ENCODE data around the gene EDEM3.
A peak's percentile ranks its signal among the peaks of the same experiment; 100 is the strongest.

Gene EDEM3

DNA sequence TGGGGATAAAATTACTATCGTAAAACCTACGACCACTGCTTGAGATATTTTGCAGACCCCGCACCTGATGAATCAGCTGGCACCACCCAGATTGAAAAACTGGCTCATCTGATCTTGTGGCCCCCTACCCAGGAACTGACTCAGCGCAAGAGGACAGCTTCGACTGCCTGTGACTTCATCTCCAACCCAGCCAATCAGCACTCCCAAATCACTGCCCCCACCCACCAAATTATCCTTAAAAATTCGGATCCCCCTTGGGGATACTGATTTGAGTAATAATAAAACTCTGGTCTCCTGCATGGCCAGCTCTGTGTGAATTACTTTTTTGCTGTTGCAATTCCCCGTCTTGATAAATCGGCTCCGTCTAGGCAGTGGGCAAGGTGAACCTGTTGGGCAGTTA lies 81.4 kb downstream of the EDEM3 start:
- DNase-seq (ENCODE audit: low spot score), result no peak

DNA sequence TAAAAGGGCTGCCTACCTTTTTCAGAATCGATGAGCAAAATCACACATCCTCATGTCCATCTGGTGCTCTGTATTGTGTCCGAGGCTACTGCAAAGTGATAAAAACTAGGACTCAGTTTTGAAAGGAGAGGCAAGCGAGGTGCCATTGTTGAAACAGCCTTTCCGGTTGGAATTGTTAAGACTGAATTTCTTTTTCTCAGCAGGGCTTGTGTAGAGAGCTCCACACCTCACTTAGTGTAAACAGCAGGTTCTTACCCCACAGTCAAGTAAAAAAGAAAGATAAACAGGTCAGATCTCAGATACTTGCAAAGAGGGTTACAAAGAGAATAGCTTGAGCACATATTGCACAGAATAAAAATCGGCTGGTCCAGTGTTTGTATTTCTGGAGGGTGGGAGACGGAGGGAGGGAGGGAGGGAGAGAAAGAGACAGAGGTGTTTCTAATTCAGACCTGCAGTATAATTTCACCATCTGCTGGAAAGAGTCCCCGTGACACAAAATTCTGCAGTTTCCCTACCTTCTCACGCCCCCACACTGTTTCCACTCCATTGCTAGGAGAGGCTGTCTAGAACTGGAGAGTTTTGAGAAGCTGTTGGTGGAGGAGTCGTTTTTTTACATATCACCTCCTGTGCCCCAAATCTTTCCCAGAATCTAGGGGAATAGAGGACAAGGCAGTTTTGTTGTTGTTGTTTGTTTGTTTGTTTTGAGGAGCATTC lies 82.5 kb downstream of the EDEM3 start:
- DNase-seq (ENCODE audit: low spot score), result no peak

DNA sequence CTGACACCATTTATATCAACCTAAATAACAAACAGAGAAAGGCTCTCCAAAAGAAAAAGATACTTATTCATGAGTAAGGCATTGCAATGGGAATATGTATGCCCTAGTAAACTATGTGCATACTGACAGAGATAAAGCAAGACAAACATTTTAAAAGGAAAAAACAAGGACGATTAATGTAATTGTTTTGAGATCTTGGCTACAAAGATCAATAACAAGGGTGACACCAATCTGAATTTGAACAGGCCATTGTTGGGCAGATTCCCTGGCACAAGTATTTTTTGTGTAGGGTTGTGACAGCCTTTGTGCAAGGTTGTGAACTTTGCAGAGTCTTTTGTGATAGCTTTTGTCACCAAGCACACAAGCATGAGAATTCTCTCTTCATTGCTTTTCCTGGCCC lies 85.3 kb downstream of the EDEM3 start:
- DNase-seq (ENCODE audit: low spot score), result no peak

DNA sequence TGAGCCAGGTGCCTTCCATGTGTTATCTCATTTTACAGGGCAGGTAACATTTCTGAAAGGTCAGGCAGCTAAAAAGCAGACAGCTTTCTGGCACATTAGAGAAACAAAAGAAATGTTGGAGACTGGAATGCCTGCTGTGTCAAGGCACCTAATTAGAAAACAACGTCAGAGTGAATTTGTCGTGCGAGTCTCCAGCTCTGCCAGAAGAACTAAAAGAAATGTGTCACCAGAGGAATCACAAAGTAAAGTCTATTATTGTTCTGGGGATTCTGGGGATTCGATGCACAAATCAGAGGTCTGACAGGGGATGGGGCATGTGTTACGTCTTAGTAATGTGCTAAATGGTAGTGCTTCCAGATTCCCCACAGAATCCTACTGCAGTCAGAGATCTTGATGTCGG lies 89.3 kb downstream of the EDEM3 start:
- DNase-seq (ENCODE audit: low spot score), result no peak

DNA sequence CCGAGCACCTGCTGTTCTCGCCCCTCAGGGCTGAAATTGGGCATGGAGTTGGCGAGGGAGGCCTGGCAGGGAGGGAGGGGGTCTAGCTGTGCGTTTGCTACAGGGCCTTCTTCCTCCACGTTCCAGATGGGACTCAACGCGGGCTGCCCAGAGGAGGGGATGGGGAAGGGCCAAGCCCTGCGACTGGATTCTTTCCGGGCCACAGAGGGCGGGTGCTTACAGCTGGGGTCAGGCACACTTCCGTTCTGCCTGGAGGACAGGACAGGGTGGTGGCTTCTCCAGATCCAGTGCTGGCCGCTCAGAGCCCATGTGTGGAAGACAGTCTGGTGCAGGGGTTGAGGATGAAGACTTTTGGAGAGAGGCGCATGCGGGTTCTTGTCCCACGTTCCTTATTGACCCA lies 90.0 kb downstream of the EDEM3 start:
- no peak for DNase-seq (ENCODE audit: low spot score)

DNA sequence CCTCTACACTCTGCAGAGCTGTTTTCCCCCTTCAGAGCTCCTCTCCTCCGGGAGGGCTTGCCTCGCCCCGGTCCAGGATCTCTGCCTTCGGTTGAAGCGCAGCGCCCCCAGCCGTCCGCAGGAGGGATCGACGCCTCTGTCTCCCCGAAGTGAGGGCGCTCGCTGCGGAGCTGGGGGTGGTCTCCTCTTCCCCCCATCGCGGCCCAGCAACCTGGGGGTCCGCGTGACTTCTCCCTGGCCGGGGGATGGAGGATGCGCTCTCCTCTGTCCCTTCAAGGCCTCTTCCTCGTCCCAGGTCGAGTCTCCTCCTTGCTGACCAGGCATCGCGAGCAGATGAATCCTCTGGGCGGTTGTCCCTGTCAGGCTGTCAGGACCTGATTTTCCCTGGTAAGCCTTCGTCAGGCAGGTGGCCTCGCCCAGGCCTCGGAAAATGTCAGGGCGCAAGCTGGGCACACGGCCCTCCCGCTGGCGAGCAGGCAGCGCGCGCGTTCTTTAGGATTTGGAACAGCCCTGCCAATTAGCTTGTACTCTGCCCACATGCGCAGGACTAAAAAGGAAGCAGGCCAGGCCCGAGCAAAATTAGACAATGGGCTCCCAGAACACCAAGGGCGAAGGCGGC lies 90.5 kb downstream of the EDEM3 start:
- DNase-seq (ENCODE audit: low spot score), result peak; percentile 63

DNA sequence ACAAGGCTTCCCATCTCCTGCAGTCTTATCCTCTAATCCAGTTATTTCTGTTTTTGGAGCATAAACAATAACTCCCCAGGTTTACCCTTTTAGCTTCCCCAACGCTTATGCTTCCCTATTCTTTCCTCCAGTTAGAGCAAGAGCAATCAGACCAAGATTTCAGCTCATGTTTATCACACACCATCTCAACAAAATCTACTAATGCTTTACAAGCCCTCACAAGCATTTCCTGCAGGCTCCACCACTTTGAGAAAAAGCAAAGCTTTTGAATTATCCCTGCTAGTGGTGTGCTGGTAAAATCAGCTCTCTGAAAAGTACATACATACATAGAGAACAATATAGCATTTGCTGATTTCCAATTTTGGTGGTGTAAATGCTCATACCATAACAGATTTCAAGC lies 92.9 kb downstream of the EDEM3 start:
- DNase-seq (ENCODE audit: low spot score), result no peak

DNA sequence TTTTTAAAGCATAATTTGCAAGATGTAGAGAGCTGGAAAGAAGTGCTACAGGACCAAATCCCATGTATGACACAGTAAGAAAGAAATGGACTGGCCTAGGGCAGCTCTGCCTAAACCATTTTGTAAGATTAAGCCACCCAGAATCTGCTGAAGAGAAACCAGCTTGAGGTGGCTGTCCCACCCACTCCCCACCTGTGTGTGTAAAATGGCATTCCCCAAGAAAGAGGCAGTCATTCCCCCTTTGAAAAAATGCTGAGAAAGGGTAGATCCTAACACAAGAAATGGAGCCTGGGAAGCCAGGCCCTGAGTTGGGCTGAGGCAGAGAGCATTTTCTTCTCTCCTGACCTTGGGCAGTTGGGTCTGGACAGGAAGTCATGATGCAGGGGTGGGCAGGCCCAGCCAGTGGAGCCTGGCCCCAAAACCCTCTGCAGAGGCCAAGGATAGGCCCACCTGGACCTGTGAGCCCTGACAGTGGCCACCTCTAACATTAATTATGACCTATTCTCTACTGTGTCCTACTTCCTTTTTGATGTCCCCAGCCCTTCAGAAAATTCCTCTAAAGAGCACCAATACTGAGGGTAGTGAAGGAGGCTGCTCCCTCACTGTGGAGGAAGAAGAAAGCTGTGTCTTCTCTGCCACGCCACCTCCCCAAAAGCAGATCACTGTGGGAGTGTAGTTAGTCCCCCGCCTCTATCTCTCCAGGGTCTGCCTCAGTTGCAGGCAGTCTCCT lies 94.0 kb downstream of the EDEM3 start:
- no peak for DNase-seq (ENCODE audit: low spot score)

DNA sequence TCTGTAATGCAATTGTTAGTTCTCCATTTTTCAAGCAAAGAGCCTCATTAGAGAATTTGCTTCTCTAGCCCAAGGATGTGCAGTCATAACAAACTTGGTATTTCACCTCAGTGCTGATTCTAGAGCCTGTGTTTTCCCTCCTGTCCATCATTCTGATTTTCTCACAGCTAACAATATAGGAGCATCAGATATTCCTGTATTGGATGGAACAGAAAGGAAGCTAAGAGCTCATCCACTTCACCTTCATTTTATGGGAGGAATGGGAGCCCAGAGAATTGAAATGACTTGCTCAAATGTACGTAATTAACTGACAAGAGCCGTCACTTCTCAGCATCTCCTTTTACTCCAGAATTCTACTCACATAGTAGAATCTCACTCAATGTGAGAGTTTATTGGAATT lies 96.6 kb downstream of the EDEM3 start:
- no peak for DNase-seq (ENCODE audit: low spot score)

DNA sequence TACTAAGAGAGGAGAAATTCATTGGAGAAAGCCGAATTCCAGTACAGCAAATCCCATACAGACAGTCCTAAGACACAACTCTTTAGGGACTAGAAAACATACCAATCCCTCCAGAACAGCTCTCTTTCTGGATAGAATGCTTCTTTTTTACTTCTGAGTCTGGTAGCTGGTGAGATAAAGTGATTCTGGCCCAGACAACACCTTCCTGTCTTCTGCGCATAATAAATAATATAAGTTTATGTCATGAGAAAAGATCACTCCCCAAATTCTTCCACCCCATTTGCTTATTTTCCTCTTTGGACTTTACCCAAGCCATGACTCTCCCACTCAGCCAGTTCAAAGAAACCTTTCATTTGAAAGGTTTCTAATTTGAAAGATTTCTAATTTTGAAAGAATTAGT lies 98.4 kb downstream of the EDEM3 start:
- DNase-seq (ENCODE audit: low spot score), result no peak

DNA sequence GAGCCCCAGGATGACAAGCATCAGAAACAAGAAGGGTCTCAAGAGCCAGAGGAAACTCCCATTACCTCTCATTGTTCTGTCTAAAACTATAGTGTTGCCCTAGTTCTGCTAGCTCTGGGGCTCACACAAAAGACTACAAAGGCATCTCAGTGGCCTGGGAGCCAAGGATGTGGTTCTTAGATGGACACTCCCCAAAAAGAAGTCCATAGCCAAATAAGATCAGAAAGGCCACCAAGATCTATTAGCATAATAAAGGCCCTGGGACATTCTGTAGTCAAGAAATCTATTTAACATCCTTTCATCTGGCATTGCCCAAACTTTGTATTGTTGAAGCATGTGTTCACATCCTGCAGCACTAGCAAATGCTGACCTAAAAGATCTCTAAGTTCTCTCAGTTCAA lies 99.5 kb downstream of the EDEM3 start:
- DNase-seq (ENCODE audit: low spot score), result no peak

DNA sequence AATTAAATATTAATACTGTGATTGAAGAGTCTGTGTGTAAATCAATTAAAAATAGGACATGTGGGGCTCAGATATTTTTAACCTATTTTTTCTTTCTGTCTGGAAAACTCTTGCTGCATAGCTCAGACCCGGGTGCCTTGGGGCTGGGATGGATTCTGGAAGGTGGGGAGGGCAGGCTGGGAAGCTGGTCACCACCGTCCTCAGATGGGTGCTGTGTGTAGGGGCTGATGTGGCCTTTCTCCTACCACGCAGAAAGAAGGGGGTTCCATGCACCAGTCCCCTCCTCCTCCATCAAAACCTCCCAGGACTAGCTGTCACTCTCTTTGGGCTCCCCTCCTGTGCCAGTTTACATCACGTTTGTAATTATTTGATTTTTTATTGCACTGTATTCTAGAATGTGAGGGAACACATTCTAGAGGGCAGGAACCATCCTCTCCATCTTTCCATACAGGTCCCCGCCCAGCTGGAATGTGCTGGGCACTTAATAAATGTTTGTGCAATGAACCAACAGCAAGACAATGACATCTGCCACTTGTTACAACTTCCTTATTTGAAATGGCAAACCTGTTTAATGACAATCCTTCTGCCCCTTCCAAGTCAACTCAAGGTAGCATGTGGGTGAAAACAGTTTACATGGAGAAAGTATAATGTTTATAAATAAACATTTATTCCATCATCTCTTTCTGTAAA lies 104.3 kb downstream of the EDEM3 start:
- no peak for DNase-seq (ENCODE audit: low spot score)

DNA sequence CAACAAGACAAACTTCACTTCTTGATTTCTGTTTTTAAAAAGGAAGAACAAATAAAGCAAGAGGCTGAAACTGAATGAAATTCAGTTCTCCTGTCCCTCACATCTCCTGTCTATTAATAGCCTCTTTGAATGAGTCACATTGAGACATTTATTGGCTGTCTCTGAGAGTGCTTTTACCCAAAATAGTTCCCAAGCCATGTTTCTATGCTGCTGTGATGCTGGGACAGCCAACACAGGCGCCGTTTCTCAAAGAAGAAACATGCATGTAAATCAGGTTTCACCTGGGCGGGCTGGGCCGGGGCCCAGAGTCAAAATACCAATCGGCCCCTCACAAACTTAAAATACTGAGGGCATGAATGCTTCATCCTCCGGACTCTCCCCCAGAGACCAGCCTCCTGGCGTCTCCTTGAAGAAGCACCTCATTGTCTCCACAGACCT lies 105.2 kb downstream of the EDEM3 start:
- DNase-seq (ENCODE audit: low spot score), result peak; percentile 18

DNA sequence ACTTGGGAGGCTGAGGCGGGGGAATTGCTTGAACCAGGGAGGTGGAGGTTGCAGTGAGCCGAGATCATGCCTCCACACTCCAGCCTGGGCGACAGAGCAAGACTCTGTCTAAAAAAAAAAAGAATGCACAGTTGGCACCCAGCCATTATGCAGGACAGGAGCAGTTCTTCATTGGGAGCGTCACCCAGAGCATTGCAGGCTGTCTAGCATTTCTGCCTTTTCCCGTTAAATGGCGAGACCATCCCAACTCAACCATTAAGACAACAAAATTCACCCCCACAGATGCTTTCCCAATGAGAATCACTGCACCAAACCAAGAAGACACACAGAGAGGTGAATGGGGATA lies 105.8 kb downstream of the EDEM3 start:
- DNase-seq (ENCODE audit: low spot score), result no peak

DNA sequence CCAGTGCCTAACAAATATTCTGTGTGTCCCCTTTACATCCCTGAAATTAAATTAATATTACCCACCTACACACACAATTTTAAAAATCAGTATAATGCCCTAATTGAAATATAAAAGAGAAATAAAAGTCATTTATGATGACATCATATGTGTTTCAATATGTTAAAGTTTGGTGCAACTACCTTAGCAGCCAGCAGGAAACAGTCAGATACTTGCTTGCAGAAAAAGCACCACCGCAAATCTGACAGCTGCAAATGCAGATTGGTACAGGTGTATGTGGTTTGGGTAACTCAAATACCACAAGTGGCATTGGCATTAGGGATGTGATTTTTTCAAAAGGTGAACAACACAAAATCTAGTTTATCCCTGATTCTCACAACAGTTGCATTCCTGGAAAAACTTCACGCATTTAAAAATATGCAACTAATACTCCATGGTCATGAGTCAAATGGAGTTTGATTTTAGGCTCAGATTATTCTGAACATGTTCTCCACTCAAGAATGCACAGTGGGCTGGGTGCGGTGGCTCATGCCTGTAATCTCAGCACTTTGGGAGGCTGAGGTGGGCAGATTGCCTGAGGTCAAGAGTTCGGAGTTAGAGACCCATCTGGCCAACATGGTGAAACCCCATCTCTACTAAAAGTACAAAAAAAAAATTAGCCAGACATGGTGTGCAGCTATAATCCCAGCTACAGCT lies 106.3 kb downstream of the EDEM3 start:
- no peak for DNase-seq (ENCODE audit: low spot score)

DNA sequence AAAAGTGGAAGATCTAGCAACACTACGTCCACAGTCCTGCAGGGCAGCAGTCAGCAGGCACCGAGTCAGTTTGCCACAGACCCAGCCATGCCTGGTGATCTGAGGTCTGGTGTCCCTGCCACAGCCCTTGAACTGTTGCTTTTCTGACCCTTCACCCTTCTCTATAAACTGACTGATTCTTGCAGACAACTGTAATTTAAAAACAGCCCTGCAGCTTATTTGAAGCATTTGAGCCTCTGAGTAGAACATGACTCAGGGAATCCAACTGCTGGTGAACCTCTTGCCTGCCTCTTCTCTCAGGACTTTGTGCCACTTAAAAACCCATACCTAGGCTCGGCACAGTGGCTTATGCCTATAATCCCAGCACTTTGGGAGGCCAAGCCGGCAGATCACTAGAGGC lies 107.2 kb downstream of the EDEM3 start:
- no peak for DNase-seq (ENCODE audit: low spot score)

DNA sequence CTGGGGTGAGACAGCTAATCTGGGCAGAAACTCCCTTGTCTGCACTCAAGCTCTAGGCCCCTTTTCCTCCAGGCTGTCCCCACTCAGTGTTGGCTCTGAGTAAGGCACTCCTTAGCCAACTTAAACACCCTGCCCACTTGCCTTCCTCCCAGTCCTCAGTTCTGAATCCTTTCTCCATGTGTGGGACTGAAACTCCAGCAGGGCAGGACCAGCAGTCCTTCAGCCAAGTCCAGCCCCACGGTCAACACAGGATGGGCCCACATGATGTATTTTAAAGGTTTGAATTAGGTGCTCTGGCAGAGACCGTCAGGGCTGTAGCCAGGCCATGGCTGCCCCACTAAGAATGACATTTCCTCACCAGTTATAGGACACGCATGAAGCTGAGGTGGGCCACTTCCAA lies 107.8 kb downstream of the EDEM3 start:
- no peak for DNase-seq (ENCODE audit: low spot score)

DNA sequence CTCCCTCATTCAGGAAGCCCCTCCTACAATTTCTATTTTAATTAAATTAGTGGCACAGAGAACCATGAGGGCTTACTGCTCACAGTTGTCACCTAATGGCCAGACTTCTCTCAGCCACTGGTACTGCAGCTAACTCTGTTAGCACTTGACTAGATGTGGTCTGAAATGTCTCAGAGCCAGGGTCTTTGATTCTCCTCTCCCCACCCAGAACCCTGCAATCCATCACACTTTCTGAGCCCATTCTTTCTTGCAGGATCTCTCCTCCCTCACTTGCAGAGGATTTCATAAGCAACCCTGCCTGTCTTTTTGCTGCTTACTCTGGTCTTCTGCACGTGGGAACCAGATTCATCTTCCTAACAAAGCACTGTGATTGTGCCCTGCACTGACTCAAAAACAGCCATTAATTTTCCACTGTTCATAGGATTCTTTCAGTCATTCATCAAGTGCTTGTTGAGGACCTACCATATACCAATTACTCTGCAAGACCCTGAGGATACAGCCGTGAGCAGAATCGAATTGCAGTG lies 108.4 kb downstream of the EDEM3 start:
- no peak for DNase-seq (ENCODE audit: low spot score)

DNA sequence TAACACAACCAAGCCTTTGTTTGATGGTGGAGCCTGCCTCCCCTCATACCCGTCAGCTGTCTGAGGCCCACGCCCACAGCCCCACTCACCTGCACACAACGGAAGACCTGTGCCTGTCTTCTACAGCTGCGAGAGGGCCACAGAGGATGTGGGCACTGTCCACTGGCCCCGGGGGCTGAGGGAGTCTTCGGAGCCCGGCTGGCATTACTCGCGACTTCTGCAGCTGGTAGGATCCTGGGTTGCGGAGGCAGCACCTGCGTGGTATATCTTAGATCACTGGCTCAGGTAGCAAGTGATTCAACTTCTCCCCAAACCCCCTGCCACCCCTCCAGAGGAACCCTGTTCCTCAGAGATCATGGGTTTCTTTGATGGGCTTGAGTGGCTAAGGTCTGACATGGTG lies 109.9 kb downstream of the EDEM3 start:
- no peak for DNase-seq (ENCODE audit: low spot score)

DNA sequence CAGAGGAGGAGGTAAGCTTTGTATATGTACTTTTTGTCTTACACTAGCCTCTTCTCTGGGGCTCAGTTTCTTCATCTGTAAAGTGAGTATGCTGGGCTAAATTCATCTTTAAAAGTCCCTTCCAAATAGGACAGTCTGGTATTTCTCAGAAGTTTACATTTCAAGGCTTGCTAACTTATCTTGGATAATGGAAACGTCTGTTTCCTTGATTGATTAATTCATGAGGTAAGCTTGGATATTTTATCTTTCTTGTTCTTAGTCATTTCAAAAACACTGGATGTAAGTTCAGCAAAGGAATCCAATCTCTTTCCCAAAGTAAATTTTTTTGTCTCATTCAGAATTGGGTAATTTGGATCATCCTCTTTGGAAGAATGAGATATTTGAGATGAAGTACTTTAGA lies 111.0 kb downstream of the EDEM3 start:
- no peak for DNase-seq (ENCODE audit: low spot score)

DNA sequence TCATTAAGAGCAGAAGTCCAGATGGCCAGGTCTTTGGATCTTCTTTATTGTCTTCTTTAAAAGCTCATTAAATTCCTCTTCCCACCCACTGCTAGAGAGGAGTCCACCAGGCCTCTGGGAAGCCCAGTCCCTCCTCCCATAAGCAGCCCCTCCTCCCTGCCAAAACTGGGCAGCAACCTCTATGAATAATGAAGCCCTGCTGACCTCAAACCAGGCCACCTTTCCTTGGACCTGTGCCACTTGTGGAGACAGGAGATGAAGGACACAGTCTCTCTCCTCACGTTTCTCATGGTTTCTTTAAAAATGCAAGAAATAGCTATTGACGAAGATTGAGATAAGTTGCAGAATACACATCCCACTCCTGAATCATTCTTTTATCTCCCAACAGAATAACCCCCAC lies 112.8 kb downstream of the EDEM3 start:
- DNase-seq (ENCODE audit: low spot score), result no peak

DNA sequence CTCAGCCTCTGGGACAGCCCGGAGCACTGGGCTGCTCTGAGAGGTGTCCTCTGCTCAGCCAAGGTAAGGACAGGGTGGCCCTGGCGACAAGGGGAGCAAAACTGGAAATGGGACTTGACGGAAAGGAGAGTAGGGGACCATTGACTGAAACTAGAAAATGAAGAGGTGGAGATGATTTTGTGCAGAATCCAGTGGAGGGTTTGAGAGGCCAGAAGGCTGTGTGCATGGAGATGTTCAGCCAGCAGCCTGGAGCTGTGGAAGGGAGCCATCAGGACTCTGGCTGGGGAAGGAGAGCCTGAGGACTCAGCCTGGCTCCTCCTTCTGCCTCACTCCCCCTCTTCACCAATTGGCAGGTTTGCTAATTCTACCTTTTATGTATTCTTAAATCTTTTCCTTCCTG lies 114.2 kb downstream of the EDEM3 start:
- DNase-seq (ENCODE audit: low spot score), result no peak

Data from germinal center (tissue), 1 donor.